ENCODE data around the gene ESRRB. TPM values are rescaled to one million over a fixed set of nuclear protein-coding genes. Genes with fewer than 3 reads are reported as not detected.

The ESRRB gene
- total RNA-seq, 6 donors from 2014 or later: 0.15 to 1.6 (median 0.30) TPM; not detected in 2

DNA sequence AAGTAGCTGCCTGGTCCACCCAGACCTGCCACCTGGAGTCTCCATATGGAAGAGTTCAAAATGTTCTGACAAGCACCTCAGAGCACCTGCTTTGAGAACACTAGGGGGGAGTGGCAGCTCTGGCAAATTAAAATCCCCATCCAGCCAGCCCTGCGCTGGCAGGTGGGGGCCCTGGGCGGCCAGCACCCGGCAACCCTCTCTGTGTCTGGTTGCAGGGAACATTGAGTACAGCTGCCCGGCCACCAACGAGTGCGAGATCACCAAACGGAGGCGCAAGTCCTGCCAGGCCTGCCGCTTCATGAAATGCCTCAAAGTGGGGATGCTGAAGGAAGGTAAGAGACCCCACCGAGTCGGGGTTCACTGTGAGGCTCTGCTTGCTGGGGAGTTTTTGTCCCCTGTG lies 86.4 kb downstream of the ESRRB start:
- no peaks in the 10 kb centered on the region for H3K4me1 ChIP-seq
- 97 to 100% methylated on average over 4 to 11 of the region's 11 CpGs for WGBS, 2 donors
- H3K27me3 ChIP-seq: no peaks in the 10 kb centered on the region
- no peaks in the 10 kb centered on the region for H3K9me3 ChIP-seq
- TF ChIP-seq, protein P1, sequence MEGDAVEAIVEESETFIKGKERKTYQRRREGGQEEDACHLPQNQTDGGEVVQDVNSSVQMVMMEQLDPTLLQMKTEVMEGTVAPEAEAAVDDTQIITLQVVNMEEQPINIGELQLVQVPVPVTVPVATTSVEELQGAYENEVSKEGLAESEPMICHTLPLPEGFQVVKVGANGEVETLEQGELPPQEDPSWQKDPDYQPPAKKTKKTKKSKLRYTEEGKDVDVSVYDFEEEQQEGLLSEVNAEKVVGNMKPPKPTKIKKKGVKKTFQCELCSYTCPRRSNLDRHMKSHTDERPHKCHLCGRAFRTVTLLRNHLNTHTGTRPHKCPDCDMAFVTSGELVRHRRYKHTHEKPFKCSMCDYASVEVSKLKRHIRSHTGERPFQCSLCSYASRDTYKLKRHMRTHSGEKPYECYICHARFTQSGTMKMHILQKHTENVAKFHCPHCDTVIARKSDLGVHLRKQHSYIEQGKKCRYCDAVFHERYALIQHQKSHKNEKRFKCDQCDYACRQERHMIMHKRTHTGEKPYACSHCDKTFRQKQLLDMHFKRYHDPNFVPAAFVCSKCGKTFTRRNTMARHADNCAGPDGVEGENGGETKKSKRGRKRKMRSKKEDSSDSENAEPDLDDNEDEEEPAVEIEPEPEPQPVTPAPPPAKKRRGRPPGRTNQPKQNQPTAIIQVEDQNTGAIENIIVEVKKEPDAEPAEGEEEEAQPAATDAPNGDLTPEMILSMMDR (IDR thresholded peaks at IDR 0.05): no peak
- TF ChIP-seq POLR2AphosphoS5 (IDR thresholded peaks at IDR 0.05): no peak
- no peak for TF ChIP-seq POLR2A (IDR thresholded peaks at IDR 0.05)
- TF ChIP-seq EP300 (IDR thresholded peaks at IDR 0.05): no peak
- ATAC-seq (ENCODE audit: low FRiP score in 2 of 2): no peak
- H3K27ac ChIP-seq: no peak overlapping the region
- H3K4me3 ChIP-seq: no peak overlapping the region
- H3K36me3 ChIP-seq: no peaks in the 10 kb centered on the region
- peak in 1 of 2 donors; percentile 66 for DNase-seq

DNA sequence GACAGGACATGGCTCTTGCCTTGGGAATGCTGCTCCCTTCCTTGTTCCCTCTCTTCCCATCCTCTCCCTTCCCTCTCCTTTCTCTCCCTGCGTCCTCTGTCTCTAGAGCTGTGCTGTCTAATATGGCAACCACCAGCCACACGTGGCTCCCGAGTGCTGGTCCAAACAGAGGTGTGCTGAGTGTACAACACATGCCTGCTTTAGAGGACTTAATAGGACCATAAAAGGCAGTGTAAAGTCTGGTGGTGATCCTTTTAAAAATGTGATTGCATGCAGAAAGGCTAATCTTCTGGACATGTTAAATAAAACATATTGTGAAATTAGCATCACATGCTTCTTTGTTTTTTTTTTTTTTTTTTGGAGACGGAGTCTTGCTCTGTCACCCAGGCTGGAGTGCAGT lies 87.2 kb downstream of the ESRRB start:
- Histone ChIP-seq H3K36me3 (no peaks in the 10 kb centered on the region), H3K9me3 (no peaks in the 10 kb centered on the region), H3K27ac (no peak overlapping the region), H3K27me3 (no peaks in the 10 kb centered on the region), H3K4me3 (no peak overlapping the region), H3K4me1 (no peaks in the 10 kb centered on the region)
- DNase-seq (no peak), ATAC-seq (ENCODE audit: low FRiP score in 2 of 2) (no peak)
- WGBS, 2 donors: 61 to 81% methylated on average over 4 of the region's 4 CpGs
- no peak for TF ChIP-seq EP300 (IDR thresholded peaks at IDR 0.05)
- TF ChIP-seq POLR2A (IDR thresholded peaks at IDR 0.05): no peak
- no peak for TF ChIP-seq POLR2AphosphoS5 (IDR thresholded peaks at IDR 0.05)
- TF ChIP-seq, protein P1 (IDR thresholded peaks at IDR 0.05): no peak

DNA sequence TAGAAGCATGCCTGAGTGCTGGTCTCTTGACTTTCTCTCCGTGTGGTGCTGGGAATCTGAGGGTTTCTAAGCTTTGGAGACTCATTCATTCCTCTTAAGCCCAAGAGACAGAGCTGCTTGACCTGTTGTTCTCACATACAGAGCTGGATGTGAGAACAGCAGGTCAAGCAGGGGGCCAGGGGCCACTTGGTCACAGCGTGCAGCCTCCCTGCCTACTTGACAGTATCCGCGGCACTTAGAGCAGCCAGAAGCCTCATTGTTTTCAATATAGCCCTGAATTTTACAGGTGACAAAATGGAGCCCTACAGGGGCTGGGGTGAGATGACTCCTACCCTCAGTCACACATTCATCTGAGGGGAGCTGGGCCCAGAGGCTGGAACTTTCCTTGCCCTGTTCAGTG lies 88.9 kb downstream of the ESRRB start:
- no peaks in the 10 kb centered on the region for H3K36me3 ChIP-seq
- TF ChIP-seq POLR2A (IDR thresholded peaks at IDR 0.05): no peak
- DNase-seq (no peak), ATAC-seq (ENCODE audit: low FRiP score in 2 of 2) (no peak)
- H3K4me1 ChIP-seq: no peaks in the 10 kb centered on the region
- WGBS, 2 donors: 79 to 80% methylated on average over 4 of the region's 4 CpGs
- H3K27ac ChIP-seq: no peak overlapping the region
- no peaks in the 10 kb centered on the region for H3K9me3 ChIP-seq
- H3K27me3 ChIP-seq: no peaks in the 10 kb centered on the region
- H3K4me3 ChIP-seq: no peak overlapping the region

DNA sequence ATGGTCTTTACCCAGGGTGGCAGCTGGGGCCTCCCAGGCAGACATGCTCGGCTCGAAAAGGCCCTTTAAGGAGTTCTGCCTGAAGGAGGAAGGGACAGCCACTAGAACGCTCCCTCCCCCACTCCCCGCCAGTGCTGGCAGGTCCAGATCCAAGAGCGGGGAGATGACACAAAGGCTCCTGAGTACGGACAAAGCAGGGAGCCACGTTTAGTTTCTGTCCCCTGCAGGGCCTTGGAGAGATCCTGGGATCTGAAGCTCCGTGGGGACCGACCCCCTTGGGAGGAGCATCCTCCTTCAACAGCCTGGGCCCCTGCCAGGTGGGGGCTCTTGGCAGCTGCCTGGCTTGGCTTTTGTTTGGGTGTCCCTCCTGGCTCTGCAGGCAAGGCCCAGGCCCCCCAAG lies 89.7 kb downstream of the ESRRB start:
- H3K27ac ChIP-seq: no peak overlapping the region
- no peaks in the 10 kb centered on the region for H3K27me3 ChIP-seq
- DNase-seq: no peak
- no peaks in the 10 kb centered on the region for H3K36me3 ChIP-seq
- H3K9me3 ChIP-seq: no peaks in the 10 kb centered on the region
- 66% methylated on average over 9 of the region's 9 CpGs; no CpG with 5 or more reads in 1 of the 2 donors for WGBS, 2 donors
- H3K4me3 ChIP-seq: no peak overlapping the region
- ATAC-seq (ENCODE audit: low FRiP score in 2 of 2): no peak
- no peak for TF ChIP-seq POLR2AphosphoS5 (IDR thresholded peaks at IDR 0.05)
- TF ChIP-seq, protein P1 (IDR thresholded peaks at IDR 0.05): no peak
- TF ChIP-seq POLR2A (IDR thresholded peaks at IDR 0.05): no peak
- no peak for TF ChIP-seq EP300 (IDR thresholded peaks at IDR 0.05)
- no peaks in the 10 kb centered on the region for H3K4me1 ChIP-seq

DNA sequence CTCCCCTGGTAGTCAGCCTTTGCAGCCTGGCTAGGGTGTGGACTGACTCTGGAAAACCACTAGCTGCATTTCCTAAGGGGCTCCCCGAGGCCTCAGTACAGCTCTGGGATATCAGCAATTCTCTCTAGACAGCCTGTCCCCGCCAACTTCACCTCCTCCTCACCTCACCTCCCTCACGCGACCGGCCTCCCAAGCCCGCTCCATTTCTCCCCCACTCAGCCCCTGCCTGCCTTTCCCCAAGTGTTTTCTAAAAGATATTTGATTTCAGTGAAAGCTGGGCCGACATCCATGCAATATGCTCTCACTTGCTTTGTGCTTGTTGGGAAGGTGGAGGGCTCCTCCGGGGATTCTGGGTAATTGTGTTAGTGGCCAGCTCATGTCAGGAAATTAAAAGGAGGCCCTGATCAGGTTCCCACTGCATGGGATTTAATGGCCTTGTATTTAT lies 91.8 kb downstream of the ESRRB start:
- Histone ChIP-seq H3K27ac (no peak overlapping the region), H3K36me3 (no peaks in the 10 kb centered on the region), H3K4me1 (no peaks in the 10 kb centered on the region), H3K27me3 (no peaks in the 10 kb centered on the region), H3K9me3 (no peaks in the 10 kb centered on the region), H3K4me3 (no peak overlapping the region)
- TF ChIP-seq EP300 (IDR thresholded peaks at IDR 0.05) (no peak), POLR2AphosphoS5 (IDR thresholded peaks at IDR 0.05) (no peak), POLR2A (IDR thresholded peaks at IDR 0.05) (no peak)
- TF ChIP-seq, protein P1 (IDR thresholded peaks at IDR 0.05): no peak
- ATAC-seq (ENCODE audit: low FRiP score in 2 of 2): no peak
- 71 to 72% methylated on average over 8 of the region's 8 CpGs for WGBS, 2 donors
- DNase-seq: no peak
